ENCODE measurements around the gene IL36RN.

The IL36RN gene

DNA sequence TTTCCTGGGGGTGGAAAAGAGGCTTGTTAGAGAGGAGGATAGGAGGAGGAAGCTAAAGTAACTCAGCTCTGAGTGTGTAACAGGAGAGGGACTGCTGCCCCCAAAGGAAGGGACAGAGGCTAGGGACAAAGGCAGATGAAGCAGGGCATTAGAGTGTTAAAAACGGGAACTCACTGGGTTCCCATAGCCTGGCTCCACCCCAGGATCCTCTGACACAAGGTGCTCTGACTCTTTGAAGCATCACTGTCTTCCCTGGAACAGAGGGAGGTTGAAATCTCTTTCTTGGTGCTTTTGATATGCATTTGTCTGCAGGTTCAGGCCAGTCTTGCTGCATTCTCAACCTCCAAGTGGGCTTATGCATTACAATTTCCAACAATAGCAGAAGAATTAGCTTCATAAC, 30.9 kb upstream of the IL36RN start:
- Histone ChIP-seq H2AFZ (ENCODE audit: low read depth, low read length) (no peak overlapping the region), H3K36me3 (ENCODE audit: insufficient read depth, low read length) (no peaks in the 10 kb centered on the region)
- ATAC-seq (ENCODE audit: insufficient read depth, low read depth) = no peak

DNA sequence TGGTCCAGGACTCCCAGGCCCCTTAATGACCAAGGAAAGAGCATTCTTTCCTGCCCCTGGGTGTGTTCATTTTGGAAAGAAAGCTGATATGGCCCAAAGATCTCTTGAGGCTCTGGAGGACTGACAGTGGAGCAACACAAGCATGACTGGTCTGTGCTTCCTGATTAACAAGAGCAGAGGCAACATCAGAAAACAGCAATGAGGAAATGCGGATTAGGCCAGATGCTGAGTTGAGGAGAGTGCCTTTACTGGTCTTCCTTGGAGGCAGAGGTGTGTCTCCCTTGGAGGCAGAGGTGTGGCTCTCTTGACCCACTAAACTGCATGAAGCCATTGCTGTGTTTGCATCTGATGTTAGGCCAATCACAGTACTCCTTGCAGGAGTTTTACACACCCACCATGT, 26.3 kb upstream of the IL36RN start:
- H4K20me1 ChIP-seq (ENCODE audit: insufficient read depth, low read length) = no peaks in the 10 kb centered on the region
- TF ChIP-seq EZH2 (IDR thresholded peaks at IDR 0.05; ENCODE audit: borderline replicate concordance, low read depth, low read length, severe bottlenecking) = no peak
- TF ChIP-seq, protein P1, sequence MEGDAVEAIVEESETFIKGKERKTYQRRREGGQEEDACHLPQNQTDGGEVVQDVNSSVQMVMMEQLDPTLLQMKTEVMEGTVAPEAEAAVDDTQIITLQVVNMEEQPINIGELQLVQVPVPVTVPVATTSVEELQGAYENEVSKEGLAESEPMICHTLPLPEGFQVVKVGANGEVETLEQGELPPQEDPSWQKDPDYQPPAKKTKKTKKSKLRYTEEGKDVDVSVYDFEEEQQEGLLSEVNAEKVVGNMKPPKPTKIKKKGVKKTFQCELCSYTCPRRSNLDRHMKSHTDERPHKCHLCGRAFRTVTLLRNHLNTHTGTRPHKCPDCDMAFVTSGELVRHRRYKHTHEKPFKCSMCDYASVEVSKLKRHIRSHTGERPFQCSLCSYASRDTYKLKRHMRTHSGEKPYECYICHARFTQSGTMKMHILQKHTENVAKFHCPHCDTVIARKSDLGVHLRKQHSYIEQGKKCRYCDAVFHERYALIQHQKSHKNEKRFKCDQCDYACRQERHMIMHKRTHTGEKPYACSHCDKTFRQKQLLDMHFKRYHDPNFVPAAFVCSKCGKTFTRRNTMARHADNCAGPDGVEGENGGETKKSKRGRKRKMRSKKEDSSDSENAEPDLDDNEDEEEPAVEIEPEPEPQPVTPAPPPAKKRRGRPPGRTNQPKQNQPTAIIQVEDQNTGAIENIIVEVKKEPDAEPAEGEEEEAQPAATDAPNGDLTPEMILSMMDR (IDR thresholded peaks at IDR 0.05; ENCODE audit: borderline replicate concordance, extremely low read depth, low read length, poor library complexity, severe bottlenecking) = no peak
- no peaks in the 10 kb centered on the region for H3K4me1 ChIP-seq (ENCODE audit: insufficient read depth, low read length)
- no peak overlapping the region for H3K27ac ChIP-seq (ENCODE audit: low read length)
- ATAC-seq (ENCODE audit: insufficient read depth, low read depth) = no peak
- no peaks in the 10 kb centered on the region for H3K79me2 ChIP-seq (ENCODE audit: insufficient read depth, low read length)
- H2AFZ ChIP-seq (ENCODE audit: low read depth, low read length) = no peak overlapping the region
- H3K9ac ChIP-seq (ENCODE audit: low read depth, low read length) = no peak overlapping the region
- DNase-seq = no peak
- H3K4me2 ChIP-seq (ENCODE audit: insufficient read depth, low read length) = no peak overlapping the region
- H3K9me3 ChIP-seq (ENCODE audit: insufficient read depth, low read length, severe bottlenecking) = no peaks in the 10 kb centered on the region
- H3K4me3 ChIP-seq (ENCODE audit: low read depth in 1 of 2, low read length in 2 of 2) = no peak overlapping the region
- H3K36me3 ChIP-seq (ENCODE audit: insufficient read depth, low read length) = no peaks in the 10 kb centered on the region
- H3K27me3 ChIP-seq (ENCODE audit: insufficient read depth, low read length, poor library complexity) = peaks cover 26% of the 10 kb centered on the region

More for the DNA sequence above, 30.9 kb upstream of the IL36RN start:
- no peaks in the 10 kb centered on the region for H3K9me3 ChIP-seq (ENCODE audit: insufficient read depth, low read length, severe bottlenecking)
- peaks cover 32% of the 10 kb centered on the region for H3K27me3 ChIP-seq (ENCODE audit: insufficient read depth, low read length, poor library complexity)
- no peak overlapping the region for H3K4me3 ChIP-seq (ENCODE audit: low read depth in 1 of 2, low read length in 2 of 2)
- no peak overlapping the region for H3K9ac ChIP-seq (ENCODE audit: low read depth, low read length)
- TF ChIP-seq EZH2 (IDR thresholded peaks at IDR 0.05; ENCODE audit: borderline replicate concordance, low read depth, low read length, severe bottlenecking) = no peak
- TF ChIP-seq, protein P1 (IDR thresholded peaks at IDR 0.05; ENCODE audit: borderline replicate concordance, extremely low read depth, low read length, poor library complexity, severe bottlenecking) = no peak
- no peak overlapping the region for H3K4me2 ChIP-seq (ENCODE audit: insufficient read depth, low read length)
- H3K4me1 ChIP-seq (ENCODE audit: insufficient read depth, low read length) = no peaks in the 10 kb centered on the region
- no peaks in the 10 kb centered on the region for H3K79me2 ChIP-seq (ENCODE audit: insufficient read depth, low read length)
- H4K20me1 ChIP-seq (ENCODE audit: insufficient read depth, low read length) = no peaks in the 10 kb centered on the region
- no peak for DNase-seq
- no peak overlapping the region for H3K27ac ChIP-seq (ENCODE audit: low read length)

DNA sequence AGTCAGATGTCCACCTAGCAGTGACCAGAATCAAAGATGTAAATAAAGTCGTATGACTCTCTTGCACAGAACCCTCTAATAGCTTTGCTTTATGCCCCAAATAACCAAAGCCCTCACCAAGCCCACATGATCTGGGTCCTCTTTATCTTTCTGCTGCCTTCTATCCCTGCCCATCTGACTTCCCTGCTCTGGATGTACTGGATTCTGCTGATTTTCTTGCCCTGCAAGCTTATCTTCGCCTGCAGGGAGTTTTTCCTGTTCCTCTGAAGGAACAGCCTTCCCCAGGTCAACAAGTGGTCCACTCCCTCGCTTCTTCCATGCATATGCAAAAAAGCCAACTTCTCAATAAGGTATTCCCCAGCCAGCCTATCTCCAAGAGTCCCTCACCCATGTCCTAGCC, 25.0 kb upstream of the IL36RN start:
- Histone ChIP-seq H3K4me2 (ENCODE audit: insufficient read depth, low read length) (no peak overlapping the region), H3K4me3 (ENCODE audit: low read depth in 1 of 2, low read length in 2 of 2) (no peak overlapping the region), H3K27me3 (ENCODE audit: insufficient read depth, low read length, poor library complexity) (peaks cover 24% of the 10 kb centered on the region), H3K9me3 (ENCODE audit: insufficient read depth, low read length, severe bottlenecking) (no peaks in the 10 kb centered on the region), H4K20me1 (ENCODE audit: insufficient read depth, low read length) (no peaks in the 10 kb centered on the region), H3K9ac (ENCODE audit: low read depth, low read length) (no peak overlapping the region), H3K4me1 (ENCODE audit: insufficient read depth, low read length) (no peaks in the 10 kb centered on the region), H3K27ac (ENCODE audit: low read length) (no peak overlapping the region), H3K36me3 (ENCODE audit: insufficient read depth, low read length) (no peaks in the 10 kb centered on the region), H2AFZ (ENCODE audit: low read depth, low read length) (no peak overlapping the region), H3K79me2 (ENCODE audit: insufficient read depth, low read length) (no peaks in the 10 kb centered on the region)
- no peak for ATAC-seq (ENCODE audit: insufficient read depth, low read depth)
- DNase-seq = no peak
- TF ChIP-seq, protein P1 (IDR thresholded peaks at IDR 0.05; ENCODE audit: borderline replicate concordance, extremely low read depth, low read length, poor library complexity, severe bottlenecking) = no peak
- no peak for TF ChIP-seq EZH2 (IDR thresholded peaks at IDR 0.05; ENCODE audit: borderline replicate concordance, low read depth, low read length, severe bottlenecking)

DNA sequence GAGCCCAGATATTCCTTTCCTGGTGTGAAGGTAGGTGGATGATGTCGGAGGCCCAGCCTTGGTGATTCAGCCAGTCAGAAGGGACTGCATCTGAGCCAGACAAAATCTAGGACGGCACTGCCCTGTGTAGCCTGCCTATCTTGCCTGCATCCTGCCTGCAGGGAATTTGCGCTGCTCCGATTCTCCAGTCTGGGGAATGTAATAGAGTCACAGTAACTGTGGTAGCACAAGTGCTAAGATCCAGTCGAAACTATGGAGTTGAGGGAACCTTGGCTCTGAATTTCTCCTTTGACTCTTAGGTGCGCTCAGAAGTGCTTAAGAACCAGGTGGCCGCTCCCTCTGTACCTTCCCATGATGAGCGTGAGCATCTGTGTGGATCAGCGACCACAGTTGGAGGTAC, 22.2 kb upstream of the IL36RN start:
- no peaks in the 10 kb centered on the region for H3K36me3 ChIP-seq (ENCODE audit: insufficient read depth, low read length)
- H4K20me1 ChIP-seq (ENCODE audit: insufficient read depth, low read length) = no peaks in the 10 kb centered on the region
- no peak overlapping the region for H2AFZ ChIP-seq (ENCODE audit: low read depth, low read length)
- TF ChIP-seq, protein P1 (IDR thresholded peaks at IDR 0.05; ENCODE audit: borderline replicate concordance, extremely low read depth, low read length, poor library complexity, severe bottlenecking) = no peak
- TF ChIP-seq EZH2 (IDR thresholded peaks at IDR 0.05; ENCODE audit: borderline replicate concordance, low read depth, low read length, severe bottlenecking) = no peak
- H3K79me2 ChIP-seq (ENCODE audit: insufficient read depth, low read length) = no peaks in the 10 kb centered on the region
- ATAC-seq (ENCODE audit: insufficient read depth, low read depth) = no peak
- H3K27me3 ChIP-seq (ENCODE audit: insufficient read depth, low read length, poor library complexity) = peaks cover 18% of the 10 kb centered on the region
- no peak for DNase-seq
- H3K9ac ChIP-seq (ENCODE audit: low read depth, low read length) = no peak overlapping the region
- H3K27ac ChIP-seq (ENCODE audit: low read length) = no peak overlapping the region
- no peaks in the 10 kb centered on the region for H3K4me1 ChIP-seq (ENCODE audit: insufficient read depth, low read length)
- no peak overlapping the region for H3K4me2 ChIP-seq (ENCODE audit: insufficient read depth, low read length)
- no peak overlapping the region for H3K4me3 ChIP-seq (ENCODE audit: low read depth in 1 of 2, low read length in 2 of 2)
- H3K9me3 ChIP-seq (ENCODE audit: insufficient read depth, low read length, severe bottlenecking) = no peaks in the 10 kb centered on the region
